ENCODE measurements around the gene MFRP. TPM values are rescaled to one million over a fixed set of nuclear protein-coding genes. Genes with fewer than 3 reads are reported as not detected.

Gene MFRP
- total and polyA plus RNA-seq, 10 donors, result 0.02 to 0.16 (median 0.03) TPM; not detected in 6

DNA sequence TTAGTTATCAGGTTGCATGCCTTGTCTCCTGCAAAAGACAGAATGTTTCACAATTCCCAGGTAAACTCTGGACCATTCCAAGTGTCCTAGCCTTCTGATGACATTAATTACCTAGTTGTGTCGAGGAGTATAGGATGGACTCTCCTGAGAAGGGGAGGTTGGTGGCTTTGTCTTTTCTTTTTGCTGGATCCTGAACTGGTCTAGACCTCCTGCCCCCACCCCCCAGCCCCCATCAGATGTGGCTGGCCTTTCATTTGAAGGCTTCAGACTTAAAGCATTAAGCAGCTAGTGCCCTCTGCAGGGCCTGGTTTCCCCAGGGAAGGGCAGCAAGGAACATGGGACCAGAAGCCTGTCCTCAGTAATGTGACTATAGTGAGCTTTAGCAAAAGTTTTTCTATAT is 39.3 kb downstream of the MFRP start:
- H3K9me3 ChIP-seq, result no peaks in the 10 kb centered on the region

DNA sequence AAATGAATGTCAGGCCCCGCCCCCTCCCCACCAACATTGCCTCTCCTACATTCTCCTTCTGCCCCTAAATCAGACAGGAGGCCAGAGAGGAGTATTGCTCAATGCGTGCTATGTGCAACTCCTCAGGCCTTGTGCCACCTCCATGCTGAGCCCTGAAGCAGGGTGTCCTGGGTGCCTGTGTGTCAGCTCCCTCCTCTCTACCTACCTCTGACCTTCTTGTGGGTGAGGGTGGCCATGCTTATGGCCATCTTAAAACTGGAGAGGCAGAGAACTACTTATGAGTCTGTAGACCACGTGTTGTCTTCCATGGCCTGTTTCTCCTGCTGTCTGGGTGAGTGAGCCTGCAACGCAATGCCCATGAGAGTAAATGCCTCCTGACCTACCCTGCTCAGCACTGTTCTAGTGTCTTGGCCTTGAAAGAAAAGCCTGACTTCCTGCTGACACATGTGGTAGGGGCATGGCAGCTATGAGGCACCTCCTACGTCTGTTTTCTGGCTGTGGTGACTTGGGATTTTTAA is 40.1 kb downstream of the MFRP start:
- H3K36me3 ChIP-seq, result peaks cover 5 to 100% (median 51%) of the 10 kb centered on the region in 6 donors
- TF ChIP-seq, protein P1, sequence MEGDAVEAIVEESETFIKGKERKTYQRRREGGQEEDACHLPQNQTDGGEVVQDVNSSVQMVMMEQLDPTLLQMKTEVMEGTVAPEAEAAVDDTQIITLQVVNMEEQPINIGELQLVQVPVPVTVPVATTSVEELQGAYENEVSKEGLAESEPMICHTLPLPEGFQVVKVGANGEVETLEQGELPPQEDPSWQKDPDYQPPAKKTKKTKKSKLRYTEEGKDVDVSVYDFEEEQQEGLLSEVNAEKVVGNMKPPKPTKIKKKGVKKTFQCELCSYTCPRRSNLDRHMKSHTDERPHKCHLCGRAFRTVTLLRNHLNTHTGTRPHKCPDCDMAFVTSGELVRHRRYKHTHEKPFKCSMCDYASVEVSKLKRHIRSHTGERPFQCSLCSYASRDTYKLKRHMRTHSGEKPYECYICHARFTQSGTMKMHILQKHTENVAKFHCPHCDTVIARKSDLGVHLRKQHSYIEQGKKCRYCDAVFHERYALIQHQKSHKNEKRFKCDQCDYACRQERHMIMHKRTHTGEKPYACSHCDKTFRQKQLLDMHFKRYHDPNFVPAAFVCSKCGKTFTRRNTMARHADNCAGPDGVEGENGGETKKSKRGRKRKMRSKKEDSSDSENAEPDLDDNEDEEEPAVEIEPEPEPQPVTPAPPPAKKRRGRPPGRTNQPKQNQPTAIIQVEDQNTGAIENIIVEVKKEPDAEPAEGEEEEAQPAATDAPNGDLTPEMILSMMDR (IDR thresholded peaks at IDR 0.05 in 8 of 11, conservative IDR thresholded peaks at IDR 0.05 in 3 of 11), result no peak
- no peak for TF ChIP-seq POLR2A (IDR thresholded peaks at IDR 0.05)
- peak in 2 of 3 donors; percentile 32 to 33 for TF ChIP-seq POLR2AphosphoS5 (IDR thresholded peaks at IDR 0.05)
- no peak overlapping the region for H3K4me3 ChIP-seq
- no peak for DNase-seq
- intact Hi-C loops (cut with DNase I; ENCODE audit: low total_unique reads), result no loop called here
- H3K27ac ChIP-seq, result peak overlapping the region in 6 of 8 donors; percentile 13 to 48 (median 30)
- 59 to 72% (median 65%) methylated on average over 3 to 5 of the region's 5 CpGs for WGBS, 5 donors
- no peaks in the 10 kb centered on the region for H3K9me3 ChIP-seq
- H3K27me3 ChIP-seq (replicated peaks in 1 of 7), result no peaks in the 10 kb centered on the region
- peaks cover 0 to 26% (median 7%) of the 10 kb centered on the region in 6 donors for H3K4me1 ChIP-seq

More for the DNA sequence above, 39.3 kb downstream of the MFRP start:
- no peaks in the 10 kb centered on the region for H3K27me3 ChIP-seq (replicated peaks in 1 of 7)
- peaks cover 5 to 100% (median 44%) of the 10 kb centered on the region in 6 donors for H3K36me3 ChIP-seq
- peak overlapping the region in 5 of 8 donors; percentile 18 to 48 (median 31) for H3K27ac ChIP-seq
- TF ChIP-seq POLR2A (IDR thresholded peaks at IDR 0.05) (no peak), POLR2AphosphoS5 (IDR thresholded peaks at IDR 0.05) (no peak)
- TF ChIP-seq, protein P1 (IDR thresholded peaks at IDR 0.05 in 8 of 11, conservative IDR thresholded peaks at IDR 0.05 in 3 of 11), result peak in 1 of 11 experiments; percentile 6
- no peak overlapping the region for H3K4me3 ChIP-seq
- intact Hi-C loops (cut with DNase I; ENCODE audit: low total_unique reads), result no loop called here
- peaks cover 0 to 26% (median 7%) of the 10 kb centered on the region in 6 donors for H3K4me1 ChIP-seq
- no peak for DNase-seq
- WGBS, 5 donors, result 64 to 90% (median 82%) methylated on average over 1 of the region's 1 CpG

DNA sequence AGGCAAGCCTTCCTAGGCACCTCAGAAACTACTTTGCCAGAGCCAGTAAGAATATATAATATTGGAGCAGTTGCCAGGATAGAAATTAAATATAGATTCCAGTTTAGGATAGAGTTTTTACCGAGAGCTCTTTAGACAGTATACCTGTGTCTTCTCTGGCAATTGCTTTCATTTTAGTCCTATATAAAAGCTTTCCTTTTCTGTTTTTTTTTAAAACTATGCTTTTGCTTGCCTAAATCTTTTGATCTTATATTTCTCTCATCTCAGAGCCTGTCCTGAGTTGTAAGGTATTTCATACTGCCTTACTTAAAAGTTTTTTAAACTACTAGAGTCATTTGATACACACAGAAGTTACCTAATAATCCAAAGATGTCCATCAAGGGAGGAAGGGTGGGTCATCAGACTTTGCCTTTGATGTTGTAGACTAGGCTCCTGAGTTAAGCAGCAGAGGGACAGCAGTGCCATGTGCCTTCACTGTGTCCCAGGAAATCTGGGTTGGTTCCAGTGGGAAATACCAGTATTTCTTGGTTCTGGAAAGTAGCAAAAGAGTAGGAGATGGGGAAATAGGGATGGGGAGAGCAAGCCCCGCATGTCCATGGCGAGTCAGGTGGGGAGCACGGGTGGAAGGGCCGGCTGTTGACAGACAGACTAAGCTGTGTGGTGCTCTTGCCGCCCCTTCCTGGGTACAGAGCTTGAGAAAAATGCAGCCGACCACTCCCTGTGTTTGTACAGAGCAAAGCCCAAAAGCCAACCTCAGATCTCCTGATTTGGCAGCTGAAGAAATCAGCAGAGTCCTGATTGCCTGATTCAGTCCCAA is 40.7 kb downstream of the MFRP start:
- TF ChIP-seq POLR2A (IDR thresholded peaks at IDR 0.05) (no peak), POLR2AphosphoS5 (IDR thresholded peaks at IDR 0.05) (no peak)
- TF ChIP-seq, protein P1 (IDR thresholded peaks at IDR 0.05 in 8 of 11, conservative IDR thresholded peaks at IDR 0.05 in 3 of 11), result no peak
- peak overlapping the region in 4 of 8 donors; percentile 23 to 48 (median 32) for H3K27ac ChIP-seq
- H3K4me1 ChIP-seq, result peaks cover 0 to 20% (median 4%) of the 10 kb centered on the region in 6 donors
- no peak overlapping the region for H3K4me3 ChIP-seq
- H3K27me3 ChIP-seq (replicated peaks in 1 of 7), result no peaks in the 10 kb centered on the region
- intact Hi-C loops (cut with DNase I; ENCODE audit: low total_unique reads), result no loop called here
- H3K9me3 ChIP-seq, result no peaks in the 10 kb centered on the region
- WGBS, 5 donors, result 85 to 97% (median 91%) methylated on average over 7 of the region's 7 CpGs
- peaks cover 5 to 100% (median 56%) of the 10 kb centered on the region in 6 donors for H3K36me3 ChIP-seq
- DNase-seq, result no peak

DNA sequence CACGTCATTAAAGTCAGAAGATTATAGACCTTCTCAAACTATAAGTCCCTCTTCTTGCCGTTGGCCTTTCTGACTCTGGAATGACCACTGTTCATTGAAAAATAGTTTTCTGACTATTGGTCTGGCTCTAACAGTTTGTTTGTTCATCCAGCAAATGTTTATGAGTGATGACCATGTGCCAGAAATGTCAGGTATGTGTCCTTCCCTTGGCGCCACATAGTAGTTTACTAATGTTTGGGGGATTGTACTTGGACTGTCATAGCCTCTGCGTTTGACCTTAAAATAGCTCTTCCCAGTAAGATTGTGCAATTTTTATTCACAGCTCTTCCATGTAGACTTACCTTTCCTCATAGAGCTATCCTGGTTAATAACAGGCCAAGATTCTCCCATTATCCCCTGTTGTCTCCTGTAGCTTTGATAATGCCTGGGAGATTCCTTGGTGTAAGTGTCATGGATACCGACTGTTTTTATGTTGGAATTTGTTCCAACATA is 43.2 kb downstream of the MFRP start:
- TF ChIP-seq POLR2A (IDR thresholded peaks at IDR 0.05), result no peak
- TF ChIP-seq POLR2AphosphoS5 (IDR thresholded peaks at IDR 0.05), result no peak
- TF ChIP-seq, protein P1 (IDR thresholded peaks at IDR 0.05 in 8 of 11, conservative IDR thresholded peaks at IDR 0.05 in 3 of 11), result no peak
- H3K4me3 ChIP-seq, result no peak overlapping the region
- WGBS, 5 donors, result 91 to 99% (median 94%) methylated on average over 5 of the region's 5 CpGs
- no peak for DNase-seq
- intact Hi-C loops (cut with DNase I; ENCODE audit: low total_unique reads), result no loop called here
- no peaks in the 10 kb centered on the region for H3K9me3 ChIP-seq
- H3K27ac ChIP-seq, result no peak overlapping the region
- peaks cover 7 to 100% (median 70%) of the 10 kb centered on the region in 6 donors for H3K36me3 ChIP-seq
- peaks cover 0 to 14% (median 0%) of the 10 kb centered on the region in 6 donors for H3K4me1 ChIP-seq
- H3K27me3 ChIP-seq (replicated peaks in 1 of 7), result no peaks in the 10 kb centered on the region
